AG09309 (cell line): ENCODE results near the gene UTF1.

Source experiments
- DNase-seq: peaks from one replicate; pipeline ENCODE4 v3.0.0-alpha.2; 2010; ENCODE audit warnings: low read depth
- H3K4me3 ChIP-seq: 2 replicates; pipeline ENCODE4 v1.5.1; 2011; ENCODE audit warnings: mild to moderate bottlenecking, low read depth, low read length, moderate library complexity; ENCODE audit not compliant: control insufficient read depth
- CTCF ChIP-seq: IDR thresholded peaks from 2 replicates; pipeline ENCODE4 v1.5.1; 2011; ENCODE audit warnings: mild to moderate bottlenecking, low read depth, low read length, inconsistent platforms; ENCODE audit not compliant: insufficient read depth, control insufficient read depth; ENCODE audit errors: missing control alignments

Gene UTF1

GRCh38 chr10:133208466-133208865 is 21.6 kb upstream of the UTF1 start:
- no peak for TF ChIP-seq CTCF
- no peak overlapping the region for H3K4me3 ChIP-seq
- DNase-seq: no peak

DNA sequence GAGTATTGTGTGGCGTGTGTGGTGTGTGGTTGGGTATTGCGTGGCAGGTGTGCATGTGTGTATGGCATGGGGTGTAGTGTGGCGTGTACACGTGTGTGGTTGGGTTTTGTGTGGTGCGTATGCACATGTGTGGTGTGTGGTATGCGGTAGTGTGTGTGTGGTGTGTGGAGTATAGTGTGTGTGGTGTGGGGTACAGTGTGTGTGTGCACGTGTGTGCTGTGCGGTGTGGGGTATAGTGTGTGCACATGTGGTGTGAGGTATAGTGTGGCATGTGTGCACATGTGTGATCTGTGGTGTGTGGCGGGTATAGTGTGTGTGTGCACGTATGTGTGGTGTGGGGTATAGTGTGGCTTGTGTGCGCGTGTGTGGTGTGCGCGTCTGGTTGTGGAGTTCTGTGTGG is 20.9 kb upstream of the UTF1 start:
- TF ChIP-seq CTCF: no peak
- H3K4me3 ChIP-seq: no peak overlapping the region

DNA sequence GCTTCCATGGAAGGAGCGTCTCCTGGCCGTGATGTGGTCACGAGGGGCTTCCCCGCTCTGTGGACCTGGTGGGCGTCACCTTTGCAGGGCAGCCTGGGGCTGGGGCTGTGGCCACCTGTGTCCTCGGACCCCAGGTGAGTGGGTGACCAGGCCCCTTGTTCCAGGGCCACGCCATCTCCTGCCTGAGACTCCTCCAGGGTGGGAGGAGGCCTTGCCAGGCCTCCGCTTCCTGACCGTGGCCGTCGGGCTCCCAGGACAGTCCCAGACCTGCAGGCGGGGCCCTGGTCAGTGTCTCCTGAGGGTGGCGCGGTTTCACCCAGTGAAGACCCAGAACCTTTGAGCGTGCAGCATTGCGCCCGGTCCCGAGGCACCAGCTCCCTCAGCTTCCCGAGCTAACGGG is 20.4 kb upstream of the UTF1 start:
- H3K4me3 ChIP-seq: no peak overlapping the region
- DNase-seq: no peak
- TF ChIP-seq CTCF: no peak

More for the DNA sequence above, 20.9 kb upstream of the UTF1 start:
- DNase-seq: no peak

DNA sequence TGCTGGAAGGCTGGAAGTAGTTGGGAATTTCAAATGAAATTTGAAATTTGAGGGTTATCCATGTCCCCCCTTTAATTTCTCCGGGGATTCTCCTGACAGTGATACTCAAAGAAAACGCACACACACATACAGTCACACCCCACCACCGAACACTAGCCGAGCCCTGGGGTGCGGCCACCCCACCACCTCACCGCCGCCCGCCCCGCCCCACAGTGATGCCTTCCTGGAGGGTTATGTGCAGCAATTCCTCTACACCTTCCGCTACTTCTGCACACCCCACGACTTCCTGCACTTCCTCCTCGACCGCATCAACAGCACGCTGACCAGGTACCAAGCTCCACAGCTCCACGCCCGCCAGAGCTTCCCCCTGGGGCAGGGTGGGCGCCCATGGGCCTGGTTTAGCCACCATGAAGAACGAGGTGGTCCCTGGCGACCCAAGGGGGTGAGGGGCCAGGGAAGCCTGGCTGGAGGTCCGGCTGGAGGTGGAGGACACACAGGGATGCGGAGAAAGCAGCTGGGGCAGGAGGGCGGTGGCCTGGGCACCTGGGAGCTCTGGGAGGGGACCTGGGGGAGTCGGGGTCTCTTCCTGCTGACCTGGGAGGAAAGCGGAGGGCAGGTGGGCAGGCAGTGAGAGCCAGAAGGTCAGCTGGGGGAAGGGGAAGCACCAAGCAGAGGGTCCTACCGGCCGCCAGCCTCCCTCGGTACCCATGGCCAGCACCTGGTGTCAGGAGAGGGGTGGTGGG is 19.4 kb upstream of the UTF1 start:
- no peak for TF ChIP-seq CTCF
- H3K4me3 ChIP-seq: no peak overlapping the region
- DNase-seq: no peak

GRCh38 chr10:133211141-133211830 is 18.7 kb upstream of the UTF1 start:
- no peak for DNase-seq
- H3K4me3 ChIP-seq: no peak overlapping the region
- TF ChIP-seq CTCF: no peak

- H3K4me3 ChIP-seq: no peak overlapping the region
- no peak for DNase-seq
- no peak for TF ChIP-seq CTCF
Observed at GRCh38 chr10:133211959-133212852, 17.8 kb upstream of the UTF1 start.
